Right lobe of liver (tissue), 6 donors: ENCODE data around the gene CIAO3. TPM values are rescaled to one million over a fixed set of nuclear protein-coding genes. Genes with fewer than 3 reads are reported as not detected.
A peak's percentile ranks its signal among the peaks of the same experiment; 100 is the strongest.

Source experiments
- ATAC-seq, 4 donors: fragments of 200-7000 bp; cut with Tn5 transposase; one replicate each; pipeline ENCODE4 v1.9.1; 2020; ENCODE audit warnings: mild to moderate bottlenecking in 4 of 4, moderate library complexity in 4 of 4
- DNase-seq, 3 donors: peaks; one replicate each; pipeline ENCODE4 v3.0.0-alpha.2; 2020
- H3K27ac ChIP-seq, 3 donors: fragments of 200-600 bp; one replicate each; pipeline ENCODE4 v1.8.0; 2022
- H3K27me3 ChIP-seq, 2 donors: fragments of 200-600 bp; one replicate each; pipeline ENCODE4 v1.8.0; 2022
- H3K36me3 ChIP-seq, 4 donors: fragments of 200-600 bp; sonication (generic) in 1 of 4; one replicate each; pipeline versions ENCODE4 v1.5.1 to v1.8.0; 2017 to 2022; ENCODE audit warnings: control low read depth in 1 of 4
- H3K4me1 ChIP-seq, 4 donors: fragments of 200-600 bp; sonication (generic) in 1 of 4; one replicate each; pipeline versions ENCODE4 v1.5.1 to v1.8.0; 2017 to 2022; ENCODE audit warnings: control low read depth in 1 of 4
- H3K4me3 ChIP-seq, 3 donors: fragments of 200-600 bp; one replicate each; pipeline ENCODE4 v1.8.0; 2022
- H3K9me3 ChIP-seq, 4 donors: fragments of 200-600 bp; sonication (generic) in 1 of 4; one replicate each; pipeline versions ENCODE4 v1.5.1 to v1.8.0; 2017 to 2022; ENCODE audit warnings: control low read depth in 1 of 4
- POLR2A ChIP-seq: fragments of 450-650 bp; IDR thresholded peaks from one replicate; pipeline ENCODE4 v1.6.1; 2017; ENCODE audit warnings: antibody characterized with exemption, mild to moderate bottlenecking
- WGBS: methylation state at CpG from one replicate; pipeline ENCODE4 v1.1.6; 2018; ENCODE audit warnings: low coverage, low lambda C conversion rate; ENCODE audit not compliant: insufficient coverage; ENCODE audit errors: missing lambda C conversion rate; 5-methylcytosine and 5-hydroxymethylcytosine counted together
- intact Hi-C, 2 donors: fragments of 100-400 bp; cut with DNase I; formaldehyde crosslinking; loops; one replicate each; pipeline versions ENCODE4 v1.11.2 to v1.14.1; 2022
- microRNA counts: library from miRNA; unstranded; fragments of <30 nt; microRNA quantifications from one replicate; lab custom pipeline; 2016
- microRNA-seq, 2 donors: library from miRNA; unstranded; fragments of <30 nt; microRNA quantifications; one replicate each; pipeline ENCODE4, GENCODE V29; 2019 to 2020
- small RNA-seq, 2 experiments: library from RNA; depleted of rRNA; stranded (forward); fragments of <200 nt; gene quantifications; one replicate each; pipeline ENCODE3, GENCODE V24; 2016
- total RNA-seq, 6 experiments: library from RNA; depleted of rRNA in 2 of 6; stranded (reverse); fragments of >200 nt in 2 of 6; fragmentation: NEBNext Ultra II Directional in 3 of 6; extraction: Animal tissue kit (Norgen Biotek cat#: 25700) in 3 of 6; gene quantifications; one replicate each; pipeline versions ENCODE4 v1.1.0 to v1.2.4, GENCODE V29; 2016 to 2023
- TF ChIP-seq, protein P1 (sequence below), 4 donors: fragments of 200-600 bp in 3 of 4; fragments of 450-650 bp in 1 of 4; IDR thresholded peaks; one replicate each; pipeline versions ENCODE4 v1.5.1 to v1.8.0; 2016 to 2022; ENCODE audit warnings: antibody characterized with exemption in 4 of 4, mild to moderate bottlenecking in 2 of 4
- donor health status: DM: no; HTN: yes; CAD: no.
- donor health status: DM: no; HTN: no; CAD: no.
- donor health status: DM: no; HTN: no; CAD: no.
- donor health status: DM: no; HTN: yes; CAD: no.
- donor health status: DM: no; HTN: yes; CAD: no.

Gene CIAO3
- total RNA-seq, 6 experiments from 2014 or later = 11.9 to 26.1 (median 17.3) TPM

DNA sequence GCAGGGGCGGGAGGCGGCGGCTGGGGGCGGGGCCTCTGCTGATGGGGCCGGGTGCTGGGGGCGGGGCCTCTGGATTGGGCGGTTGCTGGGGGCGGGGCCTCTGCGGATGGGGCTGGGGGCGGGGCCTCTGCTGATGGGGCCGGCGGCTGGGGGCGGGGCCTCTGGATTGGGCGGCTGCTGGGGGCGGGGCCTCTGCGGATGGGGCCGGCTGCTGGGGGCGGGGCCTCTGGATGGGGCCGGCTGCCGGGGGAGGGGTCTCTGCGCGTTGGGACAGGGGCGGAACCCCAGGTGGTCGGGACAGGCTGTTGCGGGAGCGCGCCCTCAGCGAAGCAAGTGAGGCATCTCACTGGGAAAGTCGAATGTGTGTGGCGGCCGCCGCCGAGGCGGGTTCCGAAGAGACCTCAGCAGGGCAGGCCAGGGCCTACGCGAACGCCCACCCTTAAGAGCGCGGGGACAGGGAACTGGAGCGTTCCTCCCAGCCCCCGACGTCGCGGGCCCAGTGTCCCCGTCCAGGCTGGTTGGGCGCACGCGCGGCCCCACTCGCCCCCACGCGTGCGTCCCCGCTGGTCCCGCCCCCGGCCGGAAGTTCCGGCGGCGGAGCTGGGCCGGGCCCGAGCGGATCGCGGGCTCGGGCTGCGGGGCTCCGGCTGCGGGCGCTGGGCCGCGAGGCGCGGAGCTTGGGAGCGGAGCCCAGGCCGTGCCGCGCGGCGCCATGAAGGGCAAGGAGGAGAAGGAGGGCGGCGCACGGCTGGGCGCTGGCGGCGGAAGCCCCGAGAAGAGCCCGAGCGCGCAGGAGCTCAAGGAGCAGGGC, 60.8 kb downstream of the CIAO3 start, which contains the start of gene STUB1:
Gene STUB1, plus strand, starts transcription at position 597 of the 811 bp plus-strand sequence. Its CDS starts 116 bp downstream, at position 713.
- H3K4me3 ChIP-seq = peak within 1 kb of the TSS; percentile 62 to 77 (median 67)
- no peaks in the 10 kb centered on the region for H3K27me3 ChIP-seq
- TF ChIP-seq, protein P1, sequence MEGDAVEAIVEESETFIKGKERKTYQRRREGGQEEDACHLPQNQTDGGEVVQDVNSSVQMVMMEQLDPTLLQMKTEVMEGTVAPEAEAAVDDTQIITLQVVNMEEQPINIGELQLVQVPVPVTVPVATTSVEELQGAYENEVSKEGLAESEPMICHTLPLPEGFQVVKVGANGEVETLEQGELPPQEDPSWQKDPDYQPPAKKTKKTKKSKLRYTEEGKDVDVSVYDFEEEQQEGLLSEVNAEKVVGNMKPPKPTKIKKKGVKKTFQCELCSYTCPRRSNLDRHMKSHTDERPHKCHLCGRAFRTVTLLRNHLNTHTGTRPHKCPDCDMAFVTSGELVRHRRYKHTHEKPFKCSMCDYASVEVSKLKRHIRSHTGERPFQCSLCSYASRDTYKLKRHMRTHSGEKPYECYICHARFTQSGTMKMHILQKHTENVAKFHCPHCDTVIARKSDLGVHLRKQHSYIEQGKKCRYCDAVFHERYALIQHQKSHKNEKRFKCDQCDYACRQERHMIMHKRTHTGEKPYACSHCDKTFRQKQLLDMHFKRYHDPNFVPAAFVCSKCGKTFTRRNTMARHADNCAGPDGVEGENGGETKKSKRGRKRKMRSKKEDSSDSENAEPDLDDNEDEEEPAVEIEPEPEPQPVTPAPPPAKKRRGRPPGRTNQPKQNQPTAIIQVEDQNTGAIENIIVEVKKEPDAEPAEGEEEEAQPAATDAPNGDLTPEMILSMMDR (IDR thresholded peaks at IDR 0.05) = no peak
- peak; percentile 81 for TF ChIP-seq POLR2A
- DNase-seq (peak; percentile 94), ATAC-seq (peak; percentile 73 to 83 (median 78))
- peak within 1 kb of the TSS; percentile 71 to 86 (median 75) for H3K27ac ChIP-seq
- intact Hi-C loops = no loop called here
- WGBS = 0% methylated on average over 3 of the region's 91 CpGs
- H3K4me1 ChIP-seq = peaks cover 0 to 41% (median 13%) of the 10 kb centered on the region in 4 donors
- H3K9me3 ChIP-seq = no peaks in the 10 kb centered on the region
- peaks cover 0 to 14% (median 7%) of the 10 kb centered on the region in 4 donors for H3K36me3 ChIP-seq

MicroRNA genes within 50 kb of the gene (microRNA counts, 767-probe panel; counts per million panel counts)
- 237 counts per million for microRNA hsa-miR-662 (lab: Ali Mortazavi, UCI)

Small RNA genes within 50 kb of the gene (microRNA-seq; reads per million reads assigned to microRNA genes)
- 0 reads per million in 2 donors for gene MIR662

Small RNA genes within 50 kb of the gene (small RNA-seq; reads per million reads assigned to genes)
- gene MIR662 = 0 reads per million in 2 experiments

Other genes with a start within 250 kb of the CIAO3 start
- gene CAPN15, start 213.3 kb downstream of the CIAO3 start, total RNA-seq = 10 to 100 TPM; 17.3 to 34.3 (median 23.3) TPM
- not detected for gene PRR35, start 180.6 kb downstream of the CIAO3 start, total RNA-seq
- under 1 TPM in 5 of 6 experiments, not detected in 1; 0.12 to 0.33 (median 0.28) TPM for gene NHLRC4, start 174.0 kb downstream of the CIAO3 start, total RNA-seq
- 10 to 100 TPM; 19.5 to 32.0 (median 27.8) TPM for gene PIGQ, start 171.0 kb downstream of the CIAO3 start, total RNA-seq
- 10 to 100 TPM in 5 of 6 experiments, 1 to 10 TPM in 1; 10.0 to 14.1 (median 12.0) TPM for gene RAB40C, start 150.9 kb downstream of the CIAO3 start, total RNA-seq
- under 1 TPM; 0.43 to 0.70 (median 0.56) TPM for gene WFIKKN1, start 110.0 kb downstream of the CIAO3 start, total RNA-seq
- 100 to 1,000 TPM in 1 of 6 experiments, 10 to 100 TPM in 5; 22.7 to 126 (median 32.6) TPM for gene METTL26, start 104.7 kb downstream of the CIAO3 start, total RNA-seq
- gene MCRIP2, start 99.2 kb downstream of the CIAO3 start, total RNA-seq = 100 to 1,000 TPM in 2 of 6 experiments, 10 to 100 TPM in 4; 48.8 to 130 (median 76.7) TPM
- 10 to 100 TPM in 4 of 6 experiments, 1 to 10 TPM in 2; 7.2 to 18.1 (median 11.8) TPM for gene WDR90, start 91.6 kb downstream of the CIAO3 start, total RNA-seq
- 10 to 100 TPM; 28.5 to 44.8 (median 40.3) TPM for gene RHOT2, start 72.9 kb downstream of the CIAO3 start, total RNA-seq
- 1 to 10 TPM in 1 of 6 experiments, under 1 TPM in 5; 0.37 to 1.1 (median 0.60) TPM for gene RHBDL1, start 65.3 kb downstream of the CIAO3 start, total RNA-seq
- 10 to 100 TPM; 37.3 to 69.6 (median 54.3) TPM for gene STUB1, start 60.6 kb downstream of the CIAO3 start, total RNA-seq
- 10 to 100 TPM; 26.9 to 68.1 (median 36.9) TPM for gene JMJD8, start 56.7 kb downstream of the CIAO3 start, total RNA-seq
- 10 to 100 TPM in 1 of 6 experiments, 1 to 10 TPM in 5; 5.5 to 11.7 (median 9.7) TPM for gene WDR24, start 50.6 kb downstream of the CIAO3 start, total RNA-seq
- gene FBXL16, start 35.2 kb downstream of the CIAO3 start, total RNA-seq = 1 to 10 TPM in 2 of 6 experiments, under 1 TPM in 1, not detected in 3; 0.05 to 2.3 (median 1.7) TPM
- 10 to 100 TPM; 14.0 to 43.7 (median 26.2) TPM for gene METRN, start 25.9 kb downstream of the CIAO3 start, total RNA-seq
- gene ANTKMT, start 19.9 kb downstream of the CIAO3 start, total RNA-seq = 10 to 100 TPM; 19.7 to 56.0 (median 28.2) TPM
- under 1 TPM in 1 of 6 experiments, not detected in 5; 0.31 TPM for gene CCDC78, start 14.6 kb downstream of the CIAO3 start, total RNA-seq
- 1 to 10 TPM in 4 of 6 experiments, under 1 TPM in 2; 0.83 to 2.5 (median 1.3) TPM for gene HAGHL, start 13.9 kb downstream of the CIAO3 start, total RNA-seq
- under 1 TPM in 1 of 6 experiments, not detected in 5; 0.25 TPM for gene MSLN, start 19.7 kb upstream of the CIAO3 start, total RNA-seq
- gene RPUSD1, start 47.4 kb upstream of the CIAO3 start, total RNA-seq = 10 to 100 TPM in 2 of 6 experiments, 1 to 10 TPM in 4; 5.1 to 16.2 (median 6.6) TPM
- gene CHTF18, start 47.6 kb upstream of the CIAO3 start, total RNA-seq = 1 to 10 TPM; 2.9 to 7.8 (median 4.6) TPM
- not detected for gene GNG13, start 59.7 kb upstream of the CIAO3 start, total RNA-seq
- gene LMF1, start 230.0 kb upstream of the CIAO3 start, total RNA-seq = 10 to 100 TPM; 10.9 to 20.0 (median 13.8) TPM
- gene SOX8, start 240.8 kb upstream of the CIAO3 start, total RNA-seq = under 1 TPM in 3 of 6 experiments, not detected in 3; 0.07 to 0.13 (median 0.09) TPM